HepG2 (cell line): ENCODE results near the gene POLR1C. TPM values are rescaled to one million over a fixed set of nuclear protein-coding genes. Genes with fewer than 3 reads are reported as not detected.

Experiments used
- FOXO1 ChIP-seq: sonication (generic); formaldehyde crosslinking; IDR thresholded peaks from 2 replicates; pipeline ENCODE4 v1.4.0; 2020; ENCODE audit warnings: missing genetic modification reagents
- HDAC1 ChIP-seq: sonication (generic); formaldehyde crosslinking; IDR thresholded peaks from 2 replicates; pipeline ENCODE4 v1.5.1; 2020; ENCODE audit warnings: mild to moderate bottlenecking, missing genetic modification reagents
- HIVEP1 ChIP-seq: sonication (generic); formaldehyde crosslinking; IDR thresholded peaks from 2 replicates; pipeline ENCODE4 v1.4.0; 2020; ENCODE audit warnings: mild to moderate bottlenecking, missing genetic modification reagents
- HOXA5 ChIP-seq: sonication (generic); formaldehyde crosslinking; IDR thresholded peaks from 2 replicates; pipeline ENCODE4 v1.4.0; 2020; ENCODE audit warnings: missing genetic modification reagents
- KDM3A ChIP-seq: IDR thresholded peaks from 2 replicates; pipeline ENCODE4 v1.6.1; 2018; ENCODE audit warnings: low read depth, missing compliant biosample characterization
- MXI1 ChIP-seq: IDR thresholded peaks from 3 replicates; pipeline ENCODE4 v1.6.1; 2012; ENCODE audit warnings: low read depth, low read length, inconsistent platforms, borderline replicate concordance
- PITX1 ChIP-seq: sonication (generic); formaldehyde crosslinking; IDR thresholded peaks from 2 replicates; pipeline ENCODE4 v1.5.1; 2020; ENCODE audit warnings: mild to moderate bottlenecking, missing genetic modification reagents
- RFXANK ChIP-seq: IDR thresholded peaks from 2 replicates; pipeline ENCODE4 v1.6.1; 2016
- SOX13 ChIP-seq, 3 experiments: fragments of 450-650 bp in 1 of 3; sonication (generic) in 1 of 3; formaldehyde crosslinking in 1 of 3; IDR thresholded peaks in 2 of 3; conservative IDR thresholded peaks in 1 of 3; 2 replicates each; pipeline versions ENCODE4 v1.5.0 to v1.6.1; 2016 to 2020; ENCODE audit warnings: antibody characterized with exemption in 1 of 3, mild to moderate bottlenecking in 1 of 3, missing compliant biosample characterization in 1 of 3, missing genetic modification reagents in 1 of 3, moderate library complexity in 1 of 3
- ZBTB7B ChIP-seq: sonication (generic); formaldehyde crosslinking; IDR thresholded peaks from 2 replicates; pipeline ENCODE4 v1.4.0; 2020; ENCODE audit warnings: missing genetic modification reagents
- ZNF891 ChIP-seq: sonication (generic); formaldehyde crosslinking; IDR thresholded peaks from 2 replicates; pipeline ENCODE4 v1.5.0; 2020; ENCODE audit warnings: mild to moderate bottlenecking, missing genetic modification reagents
- polyA plus RNA-seq, 8 experiments: library from polyadenylated mRNA; depleted of rRNA in 3 of 8; stranded (reverse) in 7 of 8; unstranded in 1 of 8; fragments of >200 nt; fragmentation: Illumina TruSeq in 4 of 8; extraction: Trizol in 4 of 8; gene quantifications; 2 replicates each; pipeline versions ENCODE4 v1.2.1 to v1.2.3, GENCODE V29; 2011 to 2016; ENCODE audit warnings: low read depth in 4 of 8, missing spikeins in 1 of 8, mixed read lengths in 1 of 8; ENCODE audit not compliant: insufficient read depth in 1 of 8
- total RNA-seq, 5 experiments: library from RNA; depleted of rRNA; stranded (reverse); fragments of >200 nt; fragmentation: Illumina TruSeq; extraction: Trizol; gene quantifications; 2 replicates each; pipeline ENCODE4 v1.2.3, GENCODE V29; 2016; ENCODE audit warnings: low read depth in 1 of 5
- TF ChIP-seq, protein P1 (sequence below): IDR thresholded peaks from 2 replicates; pipeline ENCODE4 v1.6.1; 2016; ENCODE audit warnings: mild to moderate bottlenecking
- TF ChIP-seq, protein P2 (sequence below): sonication (generic); formaldehyde crosslinking; IDR thresholded peaks from 2 replicates; pipeline ENCODE4 v1.4.0; 2020; ENCODE audit warnings: missing genetic modification reagents
- TF ChIP-seq, protein P3 (sequence below): sonication (generic); formaldehyde crosslinking; IDR thresholded peaks from 2 replicates; pipeline ENCODE4 v1.4.0; 2020; ENCODE audit warnings: missing genetic modification reagents, borderline replicate concordance
- TF ChIP-seq, protein P4 (sequence below): IDR thresholded peaks from 2 replicates; pipeline ENCODE4 v1.6.1; 2016; ENCODE audit warnings: mild to moderate bottlenecking, missing biosample characterization, missing genetic modification reagents
- TF ChIP-seq, protein P5 (sequence below): sonication (generic); formaldehyde crosslinking; IDR thresholded peaks from 2 replicates; pipeline ENCODE4 v1.4.0; 2020; ENCODE audit warnings: mild to moderate bottlenecking, missing genetic modification reagents
- TF ChIP-seq, protein P6 (sequence below): sonication (generic); formaldehyde crosslinking; IDR thresholded peaks from 2 replicates; pipeline ENCODE4 v1.8.0; 2022; ENCODE audit warnings: low read depth, missing genetic modification reagents
- TF ChIP-seq, protein P7 (sequence below): sonication (generic); formaldehyde crosslinking; IDR thresholded peaks from 2 replicates; pipeline ENCODE4 v1.4.0; 2020; ENCODE audit warnings: missing genetic modification reagents

POLR1C gene
- total and polyA plus RNA-seq, 2 of the 13 experiments (the other 11 are each of a cell fraction or from before 2014, with no cell fraction given) = 62.6 to 72.2 TPM

DNA sequence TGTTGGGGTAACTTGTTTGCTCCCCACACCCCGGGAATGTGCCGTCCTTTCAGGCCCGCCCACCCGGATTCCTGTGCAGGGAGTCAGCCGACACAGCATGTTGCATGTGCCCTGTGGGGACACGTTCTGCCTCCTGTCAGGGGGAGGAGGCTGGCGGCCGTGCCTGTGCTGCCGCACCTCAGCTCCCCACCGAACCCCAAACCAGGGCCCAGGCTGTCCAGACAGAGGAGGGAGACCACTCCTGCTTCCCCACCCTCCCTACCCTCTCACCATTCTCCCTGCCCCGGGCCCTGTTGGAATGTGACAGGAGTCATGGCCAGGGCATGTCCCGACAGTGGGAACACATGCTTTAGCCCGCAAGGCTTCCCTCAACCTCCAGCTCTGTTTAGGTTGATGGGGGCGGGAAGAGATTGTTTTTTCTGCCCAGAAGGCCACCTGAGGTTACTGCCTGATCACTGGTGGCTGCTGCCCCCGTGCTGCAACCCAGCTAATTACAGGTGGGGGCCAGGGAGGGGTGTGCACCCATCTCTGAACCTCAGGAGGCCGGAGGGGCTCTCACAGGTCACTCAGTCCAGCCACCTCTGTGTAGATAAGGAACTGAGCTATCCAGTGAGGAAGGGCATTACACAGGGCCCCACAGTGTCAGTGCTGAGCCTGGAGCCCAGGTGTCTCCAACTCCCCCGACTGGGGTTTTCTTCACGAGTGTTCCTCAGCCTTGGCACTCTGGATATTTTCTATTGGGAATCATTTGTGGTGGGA is 20.3 kb upstream of the POLR1C start (continued):
- TF ChIP-seq FOXO1 (CRISPR knock-in tag) (peak; percentile 64), KDM3A (CRISPR knock-in tag) (peak; percentile 62; the same call in 1 of the 2 replicates), HIVEP1 (CRISPR knock-in tag) (0 out of 2 replicates have a peak, but pooled peaks have one; percentile 25), SOX13 (IDR thresholded peaks at IDR 0.05) (no peak), SOX13 (CRISPR knock-in tag; conservative IDR thresholded peaks at IDR 0.05 in 1 of 2, IDR thresholded peaks at IDR 0.05 in 1 of 2) (peak in 1 of 2 experiments; percentile 48; a peak in 1 of 4 replicates), HOXA5 (0 out of 2 replicates have a peak, but pooled peaks have one; percentile 56), RFXANK (no peak), ZBTB7B (CRISPR knock-in tag) (peak; percentile 76; the same call in 1 of the 2 replicates), PITX1 (CRISPR knock-in tag) (peak; percentile 42; the same call in 1 of the 2 replicates), ZNF891 (CRISPR knock-in tag) (no peak), HDAC1 (CRISPR knock-in tag) (0 out of 2 replicates have a peak, but pooled peaks have one; percentile 45), MXI1 (peak; percentile 78; the same call in 1 of the 3 replicates)
- TF ChIP-seq, protein P1, sequence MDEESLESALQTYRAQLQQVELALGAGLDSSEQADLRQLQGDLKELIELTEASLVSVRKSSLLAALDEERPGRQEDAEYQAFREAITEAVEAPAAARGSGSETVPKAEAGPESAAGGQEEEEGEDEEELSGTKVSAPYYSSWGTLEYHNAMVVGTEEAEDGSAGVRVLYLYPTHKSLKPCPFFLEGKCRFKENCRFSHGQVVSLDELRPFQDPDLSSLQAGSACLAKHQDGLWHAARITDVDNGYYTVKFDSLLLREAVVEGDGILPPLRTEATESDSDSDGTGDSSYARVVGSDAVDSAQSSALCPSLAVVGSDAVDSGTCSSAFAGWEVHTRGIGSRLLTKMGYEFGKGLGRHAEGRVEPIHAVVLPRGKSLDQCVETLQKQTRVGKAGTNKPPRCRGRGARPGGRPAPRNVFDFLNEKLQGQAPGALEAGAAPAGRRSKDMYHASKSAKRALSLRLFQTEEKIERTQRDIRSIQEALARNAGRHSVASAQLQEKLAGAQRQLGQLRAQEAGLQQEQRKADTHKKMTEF = peak; percentile 73
- TF ChIP-seq, protein P2, sequence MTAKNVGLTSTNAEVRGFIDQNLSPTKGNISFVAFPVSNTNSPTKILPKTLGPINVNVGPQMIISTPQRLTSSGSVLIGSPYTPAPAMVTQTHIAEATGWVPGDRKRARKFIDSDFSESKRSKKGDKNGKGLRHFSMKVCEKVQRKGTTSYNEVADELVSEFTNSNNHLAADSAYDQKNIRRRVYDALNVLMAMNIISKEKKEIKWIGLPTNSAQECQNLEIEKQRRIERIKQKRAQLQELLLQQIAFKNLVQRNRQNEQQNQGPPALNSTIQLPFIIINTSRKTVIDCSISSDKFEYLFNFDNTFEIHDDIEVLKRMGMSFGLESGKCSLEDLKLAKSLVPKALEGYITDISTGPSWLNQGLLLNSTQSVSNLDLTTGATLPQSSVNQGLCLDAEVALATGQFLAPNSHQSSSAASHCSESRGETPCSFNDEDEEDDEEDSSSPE (CRISPR knock-in tag) = peak; percentile 59; the same call in 1 of the 2 replicates
- TF ChIP-seq, protein P3, sequence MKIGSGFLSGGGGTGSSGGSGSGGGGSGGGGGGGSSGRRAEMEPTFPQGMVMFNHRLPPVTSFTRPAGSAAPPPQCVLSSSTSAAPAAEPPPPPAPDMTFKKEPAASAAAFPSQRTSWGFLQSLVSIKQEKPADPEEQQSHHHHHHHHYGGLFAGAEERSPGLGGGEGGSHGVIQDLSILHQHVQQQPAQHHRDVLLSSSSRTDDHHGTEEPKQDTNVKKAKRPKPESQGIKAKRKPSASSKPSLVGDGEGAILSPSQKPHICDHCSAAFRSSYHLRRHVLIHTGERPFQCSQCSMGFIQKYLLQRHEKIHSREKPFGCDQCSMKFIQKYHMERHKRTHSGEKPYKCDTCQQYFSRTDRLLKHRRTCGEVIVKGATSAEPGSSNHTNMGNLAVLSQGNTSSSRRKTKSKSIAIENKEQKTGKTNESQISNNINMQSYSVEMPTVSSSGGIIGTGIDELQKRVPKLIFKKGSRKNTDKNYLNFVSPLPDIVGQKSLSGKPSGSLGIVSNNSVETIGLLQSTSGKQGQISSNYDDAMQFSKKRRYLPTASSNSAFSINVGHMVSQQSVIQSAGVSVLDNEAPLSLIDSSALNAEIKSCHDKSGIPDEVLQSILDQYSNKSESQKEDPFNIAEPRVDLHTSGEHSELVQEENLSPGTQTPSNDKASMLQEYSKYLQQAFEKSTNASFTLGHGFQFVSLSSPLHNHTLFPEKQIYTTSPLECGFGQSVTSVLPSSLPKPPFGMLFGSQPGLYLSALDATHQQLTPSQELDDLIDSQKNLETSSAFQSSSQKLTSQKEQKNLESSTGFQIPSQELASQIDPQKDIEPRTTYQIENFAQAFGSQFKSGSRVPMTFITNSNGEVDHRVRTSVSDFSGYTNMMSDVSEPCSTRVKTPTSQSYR (CRISPR knock-in tag) = peak; percentile 63; the same call in 1 of the 2 replicates
- TF ChIP-seq, protein P4, sequence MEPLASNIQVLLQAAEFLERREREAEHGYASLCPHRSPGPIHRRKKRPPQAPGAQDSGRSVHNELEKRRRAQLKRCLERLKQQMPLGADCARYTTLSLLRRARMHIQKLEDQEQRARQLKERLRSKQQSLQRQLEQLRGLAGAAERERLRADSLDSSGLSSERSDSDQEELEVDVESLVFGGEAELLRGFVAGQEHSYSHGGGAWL = no peak
- TF ChIP-seq, protein P5, sequence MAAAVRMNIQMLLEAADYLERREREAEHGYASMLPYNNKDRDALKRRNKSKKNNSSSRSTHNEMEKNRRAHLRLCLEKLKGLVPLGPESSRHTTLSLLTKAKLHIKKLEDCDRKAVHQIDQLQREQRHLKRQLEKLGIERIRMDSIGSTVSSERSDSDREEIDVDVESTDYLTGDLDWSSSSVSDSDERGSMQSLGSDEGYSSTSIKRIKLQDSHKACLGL (CRISPR knock-in tag) = peak; percentile 55; the same call in 1 of the 2 replicates
- TF ChIP-seq, protein P6, sequence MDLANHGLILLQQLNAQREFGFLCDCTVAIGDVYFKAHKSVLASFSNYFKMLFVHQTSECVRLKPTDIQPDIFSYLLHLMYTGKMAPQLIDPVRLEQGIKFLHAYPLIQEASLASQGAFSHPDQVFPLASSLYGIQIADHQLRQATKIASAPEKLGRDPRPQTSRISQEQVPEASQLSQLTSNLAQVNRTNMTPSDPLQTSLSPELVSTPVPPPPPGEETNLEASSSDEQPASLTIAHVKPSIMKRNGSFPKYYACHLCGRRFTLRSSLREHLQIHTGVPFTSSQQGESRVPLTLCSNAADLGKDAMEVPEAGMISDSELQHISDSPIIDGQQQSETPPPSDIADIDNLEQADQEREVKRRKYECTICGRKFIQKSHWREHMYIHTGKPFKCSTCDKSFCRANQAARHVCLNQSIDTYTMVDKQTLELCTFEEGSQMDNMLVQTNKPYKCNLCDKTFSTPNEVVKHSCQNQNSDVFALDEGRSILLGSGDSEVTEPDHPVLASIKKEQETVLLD = no peak
- TF ChIP-seq, protein P7, sequence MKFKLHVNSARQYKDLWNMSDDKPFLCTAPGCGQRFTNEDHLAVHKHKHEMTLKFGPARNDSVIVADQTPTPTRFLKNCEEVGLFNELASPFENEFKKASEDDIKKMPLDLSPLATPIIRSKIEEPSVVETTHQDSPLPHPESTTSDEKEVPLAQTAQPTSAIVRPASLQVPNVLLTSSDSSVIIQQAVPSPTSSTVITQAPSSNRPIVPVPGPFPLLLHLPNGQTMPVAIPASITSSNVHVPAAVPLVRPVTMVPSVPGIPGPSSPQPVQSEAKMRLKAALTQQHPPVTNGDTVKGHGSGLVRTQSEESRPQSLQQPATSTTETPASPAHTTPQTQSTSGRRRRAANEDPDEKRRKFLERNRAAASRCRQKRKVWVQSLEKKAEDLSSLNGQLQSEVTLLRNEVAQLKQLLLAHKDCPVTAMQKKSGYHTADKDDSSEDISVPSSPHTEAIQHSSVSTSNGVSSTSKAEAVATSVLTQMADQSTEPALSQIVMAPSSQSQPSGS (CRISPR knock-in tag) = no peak; the same call in 1 of the 2 replicates
